Natural killer cell (primary cell): ENCODE results near the gene DGCR8. TPM values are rescaled to one million over a fixed set of nuclear protein-coding genes. Genes with fewer than 3 reads are reported as not detected.

Experiments
- ATAC-seq, 3 donors: fragments of 150-1000 bp in 2 of 3; fragments of 200-7000 bp in 1 of 3; cut with Tn5 transposase; 1 replicate in 1 of 3; 2 replicates in 2 of 3; pipeline ENCODE4 v1.10.0; 2021; ENCODE audit warnings: mild to moderate bottlenecking in 2 of 3, moderate library complexity in 2 of 3
- DNase-seq, 2 donors: peaks; one replicate each; pipeline versions ENCODE4 v3.0.0 to v3.0.0-alpha.2; 2013 to 2021; ENCODE audit warnings: mixed read lengths in 1 of 2
- H3K27ac ChIP-seq: one replicate; pipeline ENCODE4 v1.5.1; 2013; ENCODE audit warnings: mild to moderate bottlenecking, low read length
- H3K27me3 ChIP-seq: one replicate; pipeline ENCODE4 v1.6.1; 2013; ENCODE audit warnings: low read length; ENCODE audit not compliant: control insufficient read depth, insufficient read depth
- H3K36me3 ChIP-seq: one replicate; pipeline ENCODE4 v1.6.1; 2013; ENCODE audit warnings: low read length; ENCODE audit not compliant: control insufficient read depth, insufficient read depth
- H3K4me1 ChIP-seq: one replicate; pipeline ENCODE4 v1.6.1; 2013; ENCODE audit warnings: low read length; ENCODE audit not compliant: control insufficient read depth, insufficient read depth
- H3K4me3 ChIP-seq: one replicate; pipeline ENCODE4 v1.5.1; 2013; ENCODE audit warnings: low read length
- H3K9me3 ChIP-seq: one replicate; pipeline ENCODE4 v1.6.1; 2013; ENCODE audit warnings: low read length; ENCODE audit not compliant: control insufficient read depth, insufficient read depth
- H3K27ac Mint-ChIP-seq, 2 donors: one replicate each; pipeline ENCODE4 v1.8.0; 2022; ENCODE audit warnings: mild to moderate bottlenecking in 2 of 2, mixed read lengths in 2 of 2, moderate library complexity in 1 of 2
- H3K27me3 Mint-ChIP-seq, 2 donors: one replicate each; pipeline ENCODE4 v1.8.0; 2022; ENCODE audit warnings: low read depth in 2 of 2, mixed read lengths in 2 of 2
- H3K36me3 Mint-ChIP-seq: one replicate; pipeline ENCODE4 v1.8.0; 2022; ENCODE audit warnings: mixed read lengths
- H3K4me1 Mint-ChIP-seq, 2 donors: one replicate each; pipeline ENCODE4 v1.8.0; 2022; ENCODE audit warnings: mixed read lengths in 2 of 2
- H3K4me3 Mint-ChIP-seq: one replicate; pipeline ENCODE4 v1.8.0; 2022; ENCODE audit warnings: mild to moderate bottlenecking, moderate library complexity, mixed read lengths
- H3K9me3 Mint-ChIP-seq, 2 donors: one replicate each; pipeline ENCODE4 v1.8.0; 2022; ENCODE audit warnings: mixed read lengths in 2 of 2
- CTCF ChIP-seq: fragments of 200-600 bp; IDR thresholded peaks from one replicate; pipeline ENCODE4 v1.8.0; 2022; ENCODE audit warnings: antibody characterized with exemption
- WGBS: methylation state at CpG from one replicate; pipeline ENCODE4 v1.1.7; 2013; ENCODE audit warnings: missing lambda C conversion rate; ENCODE audit not compliant: insufficient coverage; 5-methylcytosine and 5-hydroxymethylcytosine counted together
- intact Hi-C: fragments of 100-400 bp; cut with micrococcal nuclease; formaldehyde crosslinking; loops from one replicate; pipeline ENCODE4 v1.14.2; 2022
- total RNA-seq, 4 donors: library from RNA; stranded (reverse); fragments of 120-200 nt in 1 of 4; gene quantifications; one replicate each; pipeline versions ENCODE4 v1.2.3 to v1.2.4, GENCODE V29; 2013 to 2022

DGCR8 gene
- total RNA-seq, 3 donors from 2014 or later (not counting 1 experiment from before 2014, with no cell fraction given), result 45.3 to 64.7 (median 64.0) TPM

GRCh38 chr22:20063271-20064139 lies 16.5 kb upstream of the DGCR8 start:
- Histone ChIP-seq H3K27ac (no peak overlapping the region), H3K27me3 (no peaks in the 10 kb centered on the region), H3K4me1 (peaks cover 21% of the 10 kb centered on the region), H3K4me3 (no peak overlapping the region), H3K36me3 (peaks cover 40% of the 10 kb centered on the region), H3K9me3 (no peaks in the 10 kb centered on the region)
- DNase-seq (no peak), ATAC-seq (peak; percentile 24 to 78 (median 74))
- WGBS, result 92% methylated on average over 27 of the region's 27 CpGs
- Mint-ChIP-seq H3K27ac (peak overlapping the region; percentile 64), H3K27me3 (no peaks in the 10 kb centered on the region), H3K4me3 (peak overlapping the region; percentile 73), H3K36me3 (no peaks in the 10 kb centered on the region), H3K4me1 (peaks cover 23 to 28% of the 10 kb centered on the region in 2 donors), H3K9me3 (no peaks in the 10 kb centered on the region)
- intact Hi-C loops, result no loop called here
- no peak for TF ChIP-seq CTCF

GRCh38 chr22:20064140-20064480 lies 15.9 kb upstream of the DGCR8 start:
- Histone ChIP-seq H3K4me1 (peaks cover 21% of the 10 kb centered on the region), H3K9me3 (no peaks in the 10 kb centered on the region), H3K27ac (no peak overlapping the region), H3K36me3 (peaks cover 38% of the 10 kb centered on the region), H3K27me3 (no peaks in the 10 kb centered on the region), H3K4me3 (no peak overlapping the region)
- intact Hi-C loops, result no loop called here
- DNase-seq (no peak), ATAC-seq (no peak)
- Mint-ChIP-seq H3K4me3 (peak overlapping the region; percentile 73), H3K4me1 (peaks cover 17 to 22% of the 10 kb centered on the region in 2 donors), H3K9me3 (no peaks in the 10 kb centered on the region), H3K27ac (peak overlapping the region; percentile 64), H3K27me3 (no peaks in the 10 kb centered on the region), H3K36me3 (no peaks in the 10 kb centered on the region)
- TF ChIP-seq CTCF, result no peak
- 83% methylated on average over 3 of the region's 3 CpGs for WGBS

- Mint-ChIP-seq H3K27ac (no peak overlapping the region), H3K4me3 (no peak overlapping the region), H3K27me3 (no peaks in the 10 kb centered on the region), H3K36me3 (no peaks in the 10 kb centered on the region), H3K9me3 (no peaks in the 10 kb centered on the region), H3K4me1 (peaks cover 11 to 16% of the 10 kb centered on the region in 2 donors)
- 94% methylated on average over 18 of the region's 18 CpGs for WGBS
- ATAC-seq (no peak), DNase-seq (no peak)
- Histone ChIP-seq H3K27ac (no peak overlapping the region), H3K4me3 (no peak overlapping the region), H3K27me3 (no peaks in the 10 kb centered on the region), H3K9me3 (no peaks in the 10 kb centered on the region), H3K36me3 (peaks cover 38% of the 10 kb centered on the region), H3K4me1 (peaks cover 21% of the 10 kb centered on the region)
- TF ChIP-seq CTCF, result no peak
- intact Hi-C loops, result no loop called here
Observed at GRCh38 chr22:20064545-20065262, 15.3 kb upstream of the DGCR8 start.
